Tibial nerve (tissue), 3 donors: ENCODE measurements around the gene MCOLN1.

Experiments used
- CTCF ChIP-seq, 5 experiments: fragments of 200-600 bp in 3 of 5; fragments of 450-650 bp in 2 of 5; sonication (generic) in 3 of 5; IDR thresholded peaks; one replicate each; pipeline ENCODE4 v1.5.1; 2016 to 2019; ENCODE audit warnings: antibody characterized with exemption in 5 of 5, mild to moderate bottlenecking in 3 of 5, moderate library complexity in 2 of 5
- POLR2A ChIP-seq, 2 donors: fragments of 450-650 bp; IDR thresholded peaks; one replicate each; pipeline ENCODE4 v1.6.1; 2017; ENCODE audit warnings: antibody characterized with exemption in 2 of 2, mild to moderate bottlenecking in 2 of 2, moderate library complexity in 2 of 2

- no peak for TF ChIP-seq POLR2A (IDR thresholded peaks at IDR 0.05)
- no peak for TF ChIP-seq CTCF (IDR thresholded peaks at IDR 0.05)
Observed at GRCh38 chr19:7545904-7546303, 23.5 kb downstream of the MCOLN1 start.
